RCC 7860 (cell line): ENCODE measurements around the gene PPP1CA.

ENCODE experiments used
- DNase-seq: peaks from one replicate; pipeline ENCODE4 v3.0.0-alpha.2; 2015; ENCODE audit warnings: low spot score
- FAIRE-seq: peaks from 2 replicates; lab custom pipeline; 2012; peaks lifted over from hg19 to GRCh38; lab: Jason Lieb, UNC

PPP1CA gene

DNA sequence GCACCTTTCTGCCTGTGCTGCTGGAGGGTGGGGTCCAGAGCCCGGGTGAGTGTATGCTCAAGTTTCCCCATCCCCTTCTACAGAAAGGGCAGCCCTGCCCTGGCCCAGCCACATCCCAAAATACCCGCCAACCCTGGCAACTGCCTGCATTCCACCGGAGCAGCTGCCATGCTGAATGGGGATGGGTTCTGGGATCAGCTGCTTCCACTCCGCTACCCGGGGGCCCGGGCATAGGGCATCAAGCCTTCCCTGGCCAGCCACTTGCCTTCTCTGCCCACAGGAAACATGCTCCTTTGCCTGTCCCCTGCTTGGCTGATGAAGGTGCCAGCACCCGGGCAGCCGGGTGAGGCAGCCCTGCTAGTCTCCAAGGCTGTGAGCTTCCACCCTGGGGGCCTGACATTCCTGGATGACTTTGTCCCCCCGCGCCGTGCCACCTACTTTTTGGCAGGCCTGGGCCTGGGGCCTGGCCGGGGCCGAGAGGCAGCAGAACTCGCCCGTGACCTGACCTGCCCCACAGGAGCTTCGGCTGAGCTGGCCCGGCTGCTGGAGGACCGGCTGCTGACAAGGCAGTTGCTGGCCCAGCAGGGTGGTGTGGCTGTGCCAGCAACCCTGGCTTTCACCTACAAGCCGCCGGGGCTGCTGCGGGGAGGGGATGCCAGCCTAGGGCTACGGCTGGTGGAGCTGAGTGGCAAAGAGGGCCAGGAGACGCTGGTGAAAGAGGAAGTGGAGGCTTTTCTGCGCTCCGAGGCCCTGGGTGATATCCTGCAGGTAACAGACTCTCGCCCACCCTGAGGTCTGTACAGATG, 17.0 kb upstream of the PPP1CA start:
- no peak for FAIRE-seq
- DNase-seq: no peak

DNA sequence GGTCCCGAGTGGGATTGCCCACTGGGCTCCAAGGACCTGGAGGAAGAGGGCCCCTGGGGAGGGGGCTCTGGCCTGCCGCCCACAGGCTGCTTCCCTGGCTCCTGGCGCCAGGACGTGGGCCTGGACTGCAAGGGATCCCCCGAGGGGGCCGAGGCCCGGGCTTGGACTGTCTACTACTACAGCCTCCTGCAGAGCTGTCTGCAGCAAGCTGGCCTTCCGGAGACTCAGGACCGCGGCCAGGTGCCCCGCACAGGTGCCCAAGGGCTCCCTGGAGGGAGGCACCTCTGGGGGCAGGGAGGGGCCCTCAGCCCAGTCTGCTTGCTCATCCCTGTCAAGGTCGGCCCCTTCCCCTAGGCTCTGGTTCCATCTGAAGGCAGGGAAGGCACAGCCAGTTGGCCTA, 15.8 kb upstream of the PPP1CA start:
- DNase-seq: no peak
- no peak for FAIRE-seq

DNA sequence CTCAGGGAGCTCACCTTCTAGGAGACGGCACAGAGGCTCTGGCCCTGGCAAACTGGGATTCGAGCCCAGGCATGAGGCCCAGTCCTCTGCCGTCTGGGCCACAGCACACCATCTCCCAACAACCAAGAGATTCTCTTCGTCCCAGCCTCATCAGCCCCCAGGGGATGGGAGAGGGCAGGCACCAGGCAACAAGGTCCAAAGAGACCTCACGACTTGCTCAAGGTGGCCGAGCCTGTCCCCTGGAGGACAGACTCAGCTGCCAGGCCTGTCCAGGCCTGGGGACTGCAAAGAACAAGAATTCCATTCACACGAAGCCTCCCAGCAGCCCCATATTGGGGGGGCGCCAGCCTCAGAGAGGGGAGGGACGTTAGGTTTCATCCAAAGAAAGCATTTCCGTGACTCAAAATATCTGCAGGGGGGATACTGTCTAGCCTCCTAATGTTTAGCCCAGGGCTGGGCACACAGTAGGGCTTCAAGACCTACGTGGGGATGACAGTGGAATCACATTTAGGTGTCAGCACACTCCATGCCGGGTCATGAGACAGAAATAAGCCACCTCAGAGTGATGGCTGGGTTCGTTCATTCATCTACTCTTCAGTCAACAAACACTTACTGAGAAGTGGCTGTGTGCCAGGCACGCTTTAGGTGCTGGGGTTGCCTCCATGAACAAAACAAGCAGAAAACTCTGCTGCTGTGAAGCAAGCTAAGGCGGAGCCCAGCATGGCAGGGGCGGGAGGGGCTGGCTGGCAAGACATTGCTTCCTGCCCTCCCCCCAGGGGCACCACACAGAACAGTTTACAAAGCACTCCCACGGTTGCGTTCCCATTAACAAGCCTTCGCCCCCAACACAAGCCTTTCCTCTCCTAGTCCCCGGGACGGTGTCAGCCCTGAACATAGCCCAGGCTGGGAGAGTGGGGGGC, 15.0 kb upstream of the PPP1CA start:
- FAIRE-seq (no peak), DNase-seq (no peak)

DNA sequence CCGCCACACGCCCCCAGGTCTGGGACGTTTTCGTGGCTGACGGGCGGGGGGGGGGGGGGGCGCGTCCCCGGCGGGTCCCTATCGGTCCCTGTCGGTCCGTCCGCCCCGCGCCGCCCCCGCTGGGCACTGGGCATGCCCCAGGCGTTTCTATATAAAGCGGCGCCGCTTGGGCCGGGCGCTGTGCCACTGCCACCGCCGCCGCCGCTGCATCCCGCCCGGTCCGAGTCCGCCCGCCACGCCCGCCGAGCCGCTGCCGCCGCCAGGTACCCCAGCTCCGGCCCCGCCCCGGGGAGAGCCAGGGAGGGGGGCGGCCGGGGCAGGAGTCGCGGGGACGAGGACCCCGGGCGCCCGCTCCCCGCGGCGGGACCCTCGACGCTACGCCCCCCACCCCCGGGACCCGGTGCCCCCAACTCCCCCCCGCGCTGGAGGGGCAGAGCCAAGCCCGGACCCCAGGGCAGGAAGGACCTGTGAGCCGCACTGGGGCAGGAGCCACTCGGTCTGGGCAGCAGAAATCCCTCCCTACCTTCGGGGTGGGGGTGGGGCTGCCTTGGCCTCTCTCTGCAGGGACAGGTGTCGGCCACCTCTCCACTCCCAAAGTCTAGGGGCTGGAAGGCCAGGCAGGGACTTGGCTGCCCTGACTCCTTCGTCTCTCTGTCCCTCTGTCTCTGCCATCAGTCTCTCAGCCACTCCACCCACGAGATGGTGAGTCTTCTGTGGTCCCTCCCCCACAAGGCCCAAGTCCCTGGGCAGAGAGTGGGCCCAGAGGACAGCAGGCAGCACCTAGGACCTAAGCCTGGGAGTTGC, 14.0 kb upstream of the PPP1CA start, which contains the start of gene CARNS1:
CARNS1 (plus strand) TSS at position 178 of the 804 bp plus-strand sequence; CDS start at position 700, 522 bp downstream.
- DNase-seq (no peak), FAIRE-seq (no peak)

DNA sequence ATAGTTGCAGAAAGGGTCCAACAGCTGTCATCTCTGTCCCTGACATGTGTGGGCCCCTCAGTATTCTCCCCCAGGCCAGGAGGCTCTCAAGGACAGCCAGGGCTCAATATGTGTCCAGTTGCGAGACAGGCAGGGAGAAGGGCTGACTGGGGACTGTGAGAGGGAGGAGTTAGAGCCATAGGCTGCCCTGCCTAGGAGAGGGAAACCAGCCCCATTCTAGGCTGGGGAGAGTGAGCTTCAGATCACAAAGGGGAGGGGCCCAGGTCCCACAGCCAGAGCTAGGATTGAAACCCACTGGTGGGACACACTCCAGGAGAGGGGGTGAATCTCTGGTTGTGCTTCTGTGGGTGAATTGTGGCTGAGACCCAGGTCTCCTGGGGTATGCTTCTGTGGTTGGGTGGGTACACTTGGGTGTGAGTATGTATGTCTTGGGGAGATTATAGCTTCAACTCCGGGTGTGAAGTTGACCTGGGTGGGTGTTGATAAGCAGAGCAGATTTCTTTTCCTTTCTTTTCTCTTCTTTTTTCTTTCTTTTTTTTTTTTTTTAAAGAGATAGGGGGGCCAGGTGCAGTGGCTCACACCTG, 11.7 kb upstream of the PPP1CA start:
- no peak for DNase-seq
- no peak for FAIRE-seq

DNA sequence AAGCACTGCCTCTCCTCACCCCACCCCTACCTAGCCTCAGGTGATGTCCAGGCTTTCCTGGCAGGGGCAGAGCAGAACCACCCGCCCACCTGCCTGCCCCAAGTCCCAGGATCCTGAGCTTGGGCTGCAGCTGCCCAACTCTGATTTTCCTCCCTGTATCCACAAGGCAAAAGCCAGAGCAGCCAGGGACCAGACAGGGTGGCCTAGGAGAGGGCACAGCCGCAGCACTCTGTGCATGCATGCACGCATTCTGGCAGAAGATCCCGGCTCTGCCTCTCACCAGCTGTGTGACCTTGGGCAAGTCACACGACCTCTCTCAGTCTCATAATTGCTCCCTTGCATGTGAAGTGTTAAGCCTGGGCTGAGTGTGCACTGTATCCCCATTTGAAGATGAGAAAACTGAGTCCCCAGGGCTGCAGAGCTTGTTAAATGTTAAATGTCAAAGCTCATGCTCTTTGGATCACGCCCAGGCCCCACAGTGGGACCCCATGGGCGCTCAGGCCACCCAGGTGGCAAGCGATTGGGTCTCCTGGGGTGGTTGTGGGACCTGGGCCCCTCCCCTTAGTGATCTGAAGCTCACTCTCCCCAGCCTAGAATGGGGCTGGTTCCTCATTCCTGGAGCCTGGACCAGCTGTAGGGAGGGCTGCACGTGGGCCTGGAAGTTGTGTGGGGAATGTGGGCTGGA, 11.0 kb upstream of the PPP1CA start:
- DNase-seq (no peak), FAIRE-seq (no peak)

DNA sequence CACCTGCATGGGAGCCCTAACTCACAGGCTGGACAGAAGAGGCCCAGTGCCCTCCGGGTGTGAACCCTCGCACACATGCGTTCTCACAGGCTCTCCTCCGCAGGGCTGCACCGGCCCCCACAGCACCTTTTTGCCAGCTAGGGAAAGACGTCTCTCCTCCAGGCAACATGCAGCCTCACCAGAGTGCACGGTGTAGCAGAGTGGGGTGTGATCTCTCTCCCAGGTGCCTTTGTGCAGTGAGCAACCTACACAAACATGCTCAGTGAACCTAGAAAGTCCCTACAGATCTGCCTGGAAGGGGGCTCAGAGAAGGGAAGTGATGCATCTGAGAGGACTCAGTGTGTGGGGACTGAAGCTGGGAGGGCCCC, 10.1 kb upstream of the PPP1CA start:
- FAIRE-seq: no peak
- DNase-seq: no peak

DNA sequence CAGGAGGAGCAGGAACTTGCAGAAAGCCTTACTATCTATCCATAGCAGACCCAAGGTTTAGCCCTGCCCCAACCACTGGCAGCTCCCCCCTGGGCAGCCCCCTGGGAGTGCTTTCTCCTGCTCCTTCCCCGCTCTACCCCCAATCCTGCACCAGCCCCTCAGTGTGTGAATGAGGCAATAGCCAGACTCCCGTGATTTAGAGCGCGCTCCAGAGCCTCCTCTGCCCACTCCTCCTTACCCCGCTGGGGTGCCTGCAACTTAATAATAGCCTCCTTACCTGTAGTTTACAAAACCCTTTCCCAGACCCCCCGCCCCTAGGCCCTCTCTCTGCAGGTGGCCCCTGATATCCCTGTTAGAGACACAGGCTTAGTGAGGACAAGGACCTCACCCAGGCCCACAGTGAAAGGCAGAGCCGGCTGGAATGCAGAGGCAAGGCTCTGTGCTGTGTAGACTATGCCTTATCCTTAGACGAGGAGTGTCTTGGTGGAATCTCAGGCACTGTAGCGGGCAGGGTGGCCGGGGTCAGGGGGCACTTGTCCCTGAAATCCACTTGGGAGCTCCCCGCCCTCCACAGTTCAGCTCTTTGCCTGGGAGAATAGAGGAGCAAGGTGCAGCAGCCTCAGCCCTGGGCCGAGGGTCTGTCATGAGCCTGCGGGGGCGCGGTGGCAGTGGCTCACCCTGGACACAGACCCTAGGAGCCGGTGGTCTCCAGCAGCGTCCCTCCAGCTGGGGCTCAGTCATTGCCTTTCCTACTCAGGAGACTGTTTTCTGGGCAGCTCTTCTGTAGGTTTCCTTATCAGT, 9.5 kb upstream of the PPP1CA start:
- DNase-seq (no peak), FAIRE-seq (no peak)

DNA sequence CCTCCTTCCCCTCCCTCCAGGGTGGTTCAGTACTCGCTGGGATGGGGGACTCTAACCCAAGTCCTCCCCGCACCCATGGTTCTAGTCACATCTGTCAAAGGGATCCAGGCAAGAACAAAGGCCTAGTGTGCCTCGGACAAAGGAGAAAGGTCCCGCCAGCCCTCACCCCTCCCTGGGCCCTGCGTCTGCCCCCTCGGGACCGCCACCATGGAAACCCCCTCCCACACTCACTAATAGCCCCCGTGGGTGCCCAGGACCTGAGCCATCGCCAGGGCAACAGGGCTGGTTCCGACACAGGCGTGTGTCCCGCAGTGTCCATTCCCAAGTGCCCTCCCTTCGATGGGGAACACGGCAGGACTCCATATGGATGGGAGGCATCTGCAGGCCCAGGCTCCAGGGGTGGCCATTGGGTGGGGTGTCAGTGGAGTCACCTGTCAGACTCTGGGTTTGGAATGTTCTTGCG, 8.7 kb upstream of the PPP1CA start:
- FAIRE-seq (no peak), DNase-seq (no peak)

DNA sequence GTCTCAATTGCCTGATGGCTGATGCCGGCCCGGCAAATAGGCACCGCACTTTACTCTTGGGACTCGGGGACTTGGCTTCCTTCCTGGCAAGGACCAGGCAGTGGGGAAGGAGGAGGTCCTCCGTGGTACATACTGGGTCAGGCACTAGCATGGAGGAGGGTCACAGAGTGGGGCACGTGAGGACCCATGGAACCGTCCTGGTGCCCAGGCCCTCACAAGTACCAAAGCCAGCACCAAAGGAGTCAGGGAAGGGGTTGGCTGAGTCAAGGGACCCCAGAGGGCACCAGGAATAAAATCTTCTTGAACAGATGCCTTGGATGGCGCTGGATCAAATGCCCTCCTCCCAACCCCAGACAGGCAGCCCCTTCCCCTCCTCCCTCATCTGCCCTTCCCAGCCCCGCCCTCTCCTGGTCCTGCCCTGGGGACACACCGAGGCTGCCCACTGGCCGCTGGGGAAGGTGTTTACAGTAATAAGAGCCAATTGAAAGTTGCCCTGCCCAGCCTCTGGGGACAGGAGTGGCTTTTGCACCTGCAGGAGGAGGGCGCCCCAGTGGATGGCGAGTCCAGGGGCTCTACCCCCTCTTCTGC, 8.2 kb upstream of the PPP1CA start:
- DNase-seq: no peak
- FAIRE-seq: no peak

DNA sequence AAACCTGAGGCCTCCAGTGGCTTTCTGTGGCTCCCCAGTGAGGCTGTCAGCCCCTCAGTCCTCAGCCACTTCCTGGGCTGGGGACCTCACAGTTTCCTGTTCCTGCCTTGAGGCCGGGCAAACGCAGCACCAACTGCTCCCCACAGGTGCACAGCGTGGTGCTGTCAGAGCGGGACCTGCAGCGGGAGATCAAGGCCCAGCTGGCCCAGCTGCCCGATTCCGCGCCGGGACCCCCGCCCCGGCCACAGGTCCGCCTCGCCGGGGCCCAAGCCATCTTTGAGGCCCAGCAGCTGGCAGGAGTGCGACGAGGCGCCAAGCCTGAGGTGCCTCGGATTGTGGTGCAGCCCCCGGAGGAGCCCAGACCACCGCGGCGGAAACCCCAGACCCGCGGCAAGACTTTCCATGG, 7.6 kb upstream of the PPP1CA start:
- DNase-seq: no peak
- FAIRE-seq: no peak

DNA sequence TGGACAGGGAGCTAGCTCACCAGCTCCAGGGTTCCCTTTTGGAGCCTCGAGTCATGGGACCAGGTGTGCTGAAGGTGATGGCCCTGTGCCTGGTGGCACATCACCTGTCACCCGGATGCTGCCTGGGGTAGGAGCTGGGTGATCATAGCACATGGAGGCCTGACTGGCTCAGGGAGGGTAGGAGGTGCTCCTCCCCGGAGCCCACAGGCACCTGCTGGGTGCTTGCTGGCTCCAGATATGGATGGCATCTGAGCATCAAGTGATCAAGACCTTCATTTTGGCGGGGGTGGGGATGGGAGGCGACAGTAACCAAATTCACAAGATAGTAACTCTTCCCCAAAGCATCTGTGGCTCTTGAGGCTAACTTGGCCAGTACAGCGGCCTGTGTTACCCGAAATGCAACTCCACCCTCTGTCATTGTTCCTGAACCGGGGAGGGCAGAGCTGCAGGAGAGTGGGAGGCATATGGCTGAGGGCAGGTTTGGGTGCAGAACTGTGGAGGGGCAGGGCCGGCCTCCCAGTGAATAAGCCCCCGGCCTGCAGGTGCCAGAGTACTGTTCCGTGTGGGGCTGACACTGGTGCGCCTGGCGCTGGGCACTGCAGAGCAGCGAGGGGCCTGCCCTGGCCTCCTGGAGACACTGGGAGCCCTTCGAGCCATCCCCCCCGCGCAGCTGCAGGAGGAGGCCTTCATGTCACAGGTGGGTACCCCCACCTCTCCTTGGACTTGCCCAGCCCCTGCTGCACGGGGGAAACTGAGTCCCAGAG, 7.0 kb upstream of the PPP1CA start:
- DNase-seq: no peak
- FAIRE-seq: no peak

DNA sequence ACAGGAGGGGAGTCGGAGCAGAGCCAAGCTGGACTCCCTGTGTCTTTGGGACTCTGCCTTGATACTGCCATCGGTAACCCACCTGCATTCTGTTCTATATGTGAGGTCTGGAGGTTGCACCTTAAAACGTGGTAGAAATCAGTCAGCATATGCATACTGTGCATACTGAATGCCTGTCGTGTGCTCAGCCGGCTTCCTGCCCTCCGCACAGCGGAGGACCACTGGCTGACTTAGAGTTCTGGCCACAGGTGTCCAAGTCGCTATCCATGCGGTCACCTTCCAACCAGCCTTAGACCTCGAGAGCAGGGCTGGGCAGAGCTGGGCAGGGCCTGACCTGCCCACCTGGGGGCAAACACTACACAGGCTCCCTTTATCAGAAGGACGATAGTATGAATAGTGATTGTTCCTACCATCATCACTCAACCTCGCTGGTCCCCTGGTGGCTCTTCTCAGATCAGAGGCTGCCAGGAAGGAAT, 6.1 kb upstream of the PPP1CA start:
- no peak for DNase-seq
- FAIRE-seq: no peak

DNA sequence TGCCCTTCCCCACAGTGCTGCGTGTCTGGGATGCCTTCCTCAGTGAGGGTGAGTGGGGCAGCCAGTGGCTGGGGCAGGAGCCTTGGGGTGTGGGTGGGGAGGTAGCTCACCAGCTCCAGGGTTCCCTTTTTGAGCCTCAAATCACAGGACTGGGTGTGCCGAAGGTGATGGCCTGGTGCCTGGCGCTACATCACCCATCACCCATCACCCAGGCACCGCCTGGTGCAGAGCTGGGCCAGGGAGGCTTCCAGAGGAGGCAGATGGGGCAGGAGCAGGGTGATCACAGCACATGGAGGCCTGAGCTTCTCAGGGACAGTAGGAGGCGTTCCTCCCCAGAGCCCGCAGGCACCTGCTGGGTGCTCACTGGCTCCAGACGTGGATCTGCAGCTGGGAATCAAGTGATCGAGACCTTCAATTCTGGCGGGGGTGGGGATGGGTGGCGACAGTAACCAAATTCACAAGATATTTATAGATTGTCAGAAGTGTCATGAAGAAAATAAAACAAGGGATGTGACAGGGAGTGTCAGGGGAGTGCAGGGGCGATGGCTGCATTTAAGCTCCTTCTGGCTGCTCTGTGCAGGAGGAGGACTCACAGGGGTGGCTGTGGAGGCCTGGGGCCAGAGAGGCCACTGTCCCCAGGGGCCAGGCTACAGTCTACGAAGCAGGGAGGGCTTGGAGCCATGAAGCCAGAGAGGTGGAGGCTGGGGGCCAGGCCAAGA, 5.5 kb upstream of the PPP1CA start:
- no peak for DNase-seq
- no peak for FAIRE-seq

DNA sequence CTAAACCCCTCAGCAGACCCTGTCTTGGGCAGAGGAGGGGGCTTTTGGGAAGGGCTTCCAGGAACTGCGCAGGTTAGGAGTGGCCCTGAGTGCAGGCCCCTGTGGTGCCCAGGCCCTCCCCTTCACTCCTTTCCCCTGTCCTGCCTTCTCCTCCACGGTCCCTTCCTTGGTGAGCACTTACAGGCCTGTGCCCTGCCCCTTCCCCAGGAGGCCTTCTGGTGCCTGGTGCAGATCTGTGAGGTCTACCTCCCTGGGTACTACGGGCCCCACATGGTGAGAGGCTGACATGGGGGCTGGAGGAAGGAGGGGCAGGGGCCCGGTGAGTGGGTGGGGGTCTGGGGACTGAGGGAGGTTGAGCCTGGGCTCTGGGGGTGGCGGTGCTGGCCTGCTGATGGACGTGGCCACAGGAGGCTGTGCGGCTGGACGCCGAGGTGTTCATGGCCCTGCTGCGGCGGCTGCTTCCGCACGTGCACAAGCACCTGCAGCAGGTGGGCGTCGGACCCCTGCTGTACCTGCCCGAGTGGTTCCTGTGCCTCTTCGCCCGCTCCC, 4.8 kb upstream of the PPP1CA start:
- no peak for DNase-seq
- no peak for FAIRE-seq

DNA sequence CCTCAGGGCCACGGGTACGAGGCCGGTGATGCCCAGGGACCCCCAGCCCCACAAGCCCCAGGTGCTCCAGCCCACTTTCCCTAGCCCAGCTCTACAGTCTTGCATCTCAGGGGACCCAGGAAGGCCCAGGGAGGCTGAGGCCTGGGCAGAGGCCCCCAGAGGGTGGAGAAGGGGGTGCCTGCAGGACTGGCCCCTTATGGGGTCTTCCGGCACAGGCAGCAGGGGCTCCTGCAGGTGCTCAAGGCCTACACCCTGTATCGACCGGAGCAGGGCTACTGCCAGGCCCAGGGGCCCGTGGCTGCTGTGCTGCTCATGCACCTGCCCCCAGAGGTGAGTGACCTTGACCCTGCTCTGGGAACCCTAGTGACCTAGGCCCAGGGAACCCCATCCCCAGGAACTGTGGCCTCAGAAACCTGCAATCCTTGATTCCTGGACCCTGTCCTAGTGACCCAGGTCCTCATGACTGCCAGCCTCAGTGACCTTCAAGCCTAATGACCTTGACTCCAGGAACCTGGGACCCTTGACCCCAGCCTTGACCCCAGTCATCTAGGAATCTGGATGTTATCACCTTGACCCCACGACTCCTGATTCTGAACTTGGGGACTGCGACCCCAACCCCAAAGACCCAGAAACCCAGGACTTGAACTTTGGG, 4.2 kb upstream of the PPP1CA start:
- DNase-seq: no peak
- no peak for FAIRE-seq

DNA sequence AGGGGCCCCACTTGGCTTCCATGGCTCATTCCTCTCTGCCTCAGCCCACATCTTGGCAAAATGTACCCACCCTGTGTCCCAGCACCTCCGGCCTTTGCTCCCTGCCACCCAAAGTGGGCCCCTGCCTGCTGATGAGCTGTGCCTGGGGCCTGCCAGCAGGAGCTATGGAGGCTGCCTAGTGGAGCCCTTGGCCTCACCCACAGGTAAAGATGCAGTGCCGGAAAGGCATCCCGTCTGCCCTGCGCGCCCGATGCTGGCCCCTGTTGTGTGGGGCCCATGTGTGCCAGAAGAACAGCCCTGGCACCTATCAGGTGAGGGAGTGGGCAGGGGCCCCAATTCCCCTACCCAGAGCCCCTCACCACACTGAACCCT, 3.5 kb upstream of the PPP1CA start:
- FAIRE-seq (no peak), DNase-seq (no peak)
